PC-9 (cell line): Measurements from ENCODE around the gene XPC.

Source experiments
- EZH2 ChIP-seq: fragments of 200-600 bp; sonication (generic); IDR thresholded peaks from 2 replicates; pipeline ENCODE4 v1.8.0; 2017; ENCODE audit warnings: antibody characterized with exemption, low read depth
- TF ChIP-seq, protein P1 (sequence below): fragments of 200-600 bp; sonication (generic); conservative IDR thresholded peaks from 2 replicates; pipeline ENCODE4 v1.6.1; 2017; ENCODE audit warnings: mixed run types, antibody characterized with exemption, mild to moderate bottlenecking, moderate library complexity

DNA sequence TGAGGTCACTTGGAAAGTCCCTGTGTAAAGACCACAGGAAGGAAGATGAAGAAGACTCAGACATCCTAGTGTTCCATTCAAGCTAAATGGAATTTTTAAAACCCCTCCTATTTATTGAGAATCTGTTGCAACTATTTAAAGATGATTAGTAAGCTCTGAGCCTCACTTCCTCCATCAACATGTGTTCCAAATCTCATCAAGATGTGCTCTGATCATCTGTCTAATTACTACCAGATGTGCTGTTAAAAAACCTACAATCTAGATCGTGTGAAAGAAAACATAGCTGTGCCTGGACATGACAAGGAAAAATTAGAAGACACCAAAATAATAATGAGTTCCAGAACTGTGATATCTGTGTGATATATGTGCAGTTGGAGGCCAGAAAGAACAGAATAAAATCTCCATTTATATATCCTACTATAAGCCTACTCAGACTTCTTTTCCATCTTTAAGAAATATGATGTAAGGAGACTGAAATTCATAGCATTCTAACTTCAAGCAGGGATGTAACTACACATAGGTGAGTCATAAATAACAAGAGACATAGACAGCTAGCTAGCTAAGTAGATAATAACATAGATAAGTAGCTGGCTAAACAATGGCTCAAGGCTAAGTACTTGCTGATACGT, 7.8 kb downstream of the XPC start:
- TF ChIP-seq, protein P1, sequence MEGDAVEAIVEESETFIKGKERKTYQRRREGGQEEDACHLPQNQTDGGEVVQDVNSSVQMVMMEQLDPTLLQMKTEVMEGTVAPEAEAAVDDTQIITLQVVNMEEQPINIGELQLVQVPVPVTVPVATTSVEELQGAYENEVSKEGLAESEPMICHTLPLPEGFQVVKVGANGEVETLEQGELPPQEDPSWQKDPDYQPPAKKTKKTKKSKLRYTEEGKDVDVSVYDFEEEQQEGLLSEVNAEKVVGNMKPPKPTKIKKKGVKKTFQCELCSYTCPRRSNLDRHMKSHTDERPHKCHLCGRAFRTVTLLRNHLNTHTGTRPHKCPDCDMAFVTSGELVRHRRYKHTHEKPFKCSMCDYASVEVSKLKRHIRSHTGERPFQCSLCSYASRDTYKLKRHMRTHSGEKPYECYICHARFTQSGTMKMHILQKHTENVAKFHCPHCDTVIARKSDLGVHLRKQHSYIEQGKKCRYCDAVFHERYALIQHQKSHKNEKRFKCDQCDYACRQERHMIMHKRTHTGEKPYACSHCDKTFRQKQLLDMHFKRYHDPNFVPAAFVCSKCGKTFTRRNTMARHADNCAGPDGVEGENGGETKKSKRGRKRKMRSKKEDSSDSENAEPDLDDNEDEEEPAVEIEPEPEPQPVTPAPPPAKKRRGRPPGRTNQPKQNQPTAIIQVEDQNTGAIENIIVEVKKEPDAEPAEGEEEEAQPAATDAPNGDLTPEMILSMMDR = no peak
- TF ChIP-seq EZH2 = no peak
